HG03159 (cell line): ENCODE measurements around the gene CRP.
"Not testable (repeated sequence)": the region's sequence is repeated elsewhere in the genome, so short reads cannot be mapped to it uniquely, and the experiment has no call there.

Source experiments
- ATAC-seq: cut with Tn5 transposase; IDR thresholded peaks from one replicate; pipeline ENCODE4 v1.9.1; 2021; ENCODE audit warnings: mild to moderate bottlenecking, moderate library complexity; ENCODE audit not compliant: unreplicated experiment

Gene CRP, protein sequence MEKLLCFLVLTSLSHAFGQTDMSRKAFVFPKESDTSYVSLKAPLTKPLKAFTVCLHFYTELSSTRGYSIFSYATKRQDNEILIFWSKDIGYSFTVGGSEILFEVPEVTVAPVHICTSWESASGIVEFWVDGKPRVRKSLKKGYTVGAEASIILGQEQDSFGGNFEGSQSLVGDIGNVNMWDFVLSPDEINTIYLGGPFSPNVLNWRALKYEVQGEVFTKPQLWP

DNA sequence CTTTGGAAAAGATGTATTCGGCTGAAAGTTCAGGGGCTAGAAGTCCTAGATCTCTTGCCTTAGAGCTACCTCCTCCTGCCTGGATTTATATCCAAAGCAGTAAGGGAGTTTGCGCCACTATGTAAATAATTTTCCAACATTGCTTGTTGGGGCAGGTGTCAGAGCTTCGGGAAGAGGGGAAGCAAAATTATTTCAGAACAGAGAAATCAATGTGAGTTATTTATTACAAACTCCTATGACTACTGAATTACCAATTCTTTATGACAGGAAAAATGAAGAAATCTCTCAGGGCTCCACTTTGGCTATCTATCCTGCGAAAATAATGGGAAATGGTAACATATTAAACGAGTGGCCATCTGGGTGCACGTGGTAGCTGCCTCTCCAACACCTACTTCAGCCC is at the start of gene CRP:
Gene CRP (minus strand): TSS at position 61 of the 400 bp plus-strand sequence. CDS start 104 bp downstream, outside the sequence.
- no peak for ATAC-seq

DNA sequence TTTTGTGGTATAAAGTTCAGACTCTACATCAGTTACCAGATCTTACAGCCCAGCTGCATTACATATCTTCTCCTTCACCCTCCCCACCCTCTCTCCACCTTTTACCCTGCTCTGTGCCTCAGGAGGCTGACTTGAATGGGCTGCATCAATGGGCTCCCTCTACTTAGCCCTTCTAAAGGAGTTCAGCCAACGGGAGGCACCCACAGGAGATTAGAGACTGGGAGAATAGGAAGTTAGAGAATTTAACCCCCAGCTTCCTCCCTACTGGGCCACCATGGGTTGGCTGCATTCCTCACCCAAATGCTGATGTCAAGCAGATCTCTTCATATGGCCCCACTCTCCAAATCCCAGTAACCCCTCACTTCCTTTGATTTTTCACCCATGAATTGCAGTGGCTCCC is 49.3 kb upstream of the CRP start:
- no peak for ATAC-seq

DNA sequence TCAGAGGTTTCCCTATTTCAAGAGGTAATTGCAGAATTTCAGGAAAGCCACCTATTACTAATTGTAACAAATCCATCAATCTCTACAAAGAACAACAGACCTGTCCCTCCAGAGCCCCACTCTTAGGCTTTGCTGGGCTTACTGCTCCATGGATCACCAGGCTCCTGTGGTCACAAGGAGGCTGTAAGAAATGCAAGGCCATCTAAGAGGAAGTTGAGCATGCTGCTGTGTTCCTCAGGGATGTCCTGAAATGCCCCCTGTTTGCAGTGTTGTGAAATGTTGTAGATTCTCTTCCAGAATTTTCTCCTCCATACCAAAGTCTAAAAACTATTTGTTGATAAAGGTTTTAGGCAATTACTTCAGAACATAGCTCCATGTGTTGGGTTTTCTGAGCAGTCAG is 42.0 kb upstream of the CRP start:
- ATAC-seq = no peak

DNA sequence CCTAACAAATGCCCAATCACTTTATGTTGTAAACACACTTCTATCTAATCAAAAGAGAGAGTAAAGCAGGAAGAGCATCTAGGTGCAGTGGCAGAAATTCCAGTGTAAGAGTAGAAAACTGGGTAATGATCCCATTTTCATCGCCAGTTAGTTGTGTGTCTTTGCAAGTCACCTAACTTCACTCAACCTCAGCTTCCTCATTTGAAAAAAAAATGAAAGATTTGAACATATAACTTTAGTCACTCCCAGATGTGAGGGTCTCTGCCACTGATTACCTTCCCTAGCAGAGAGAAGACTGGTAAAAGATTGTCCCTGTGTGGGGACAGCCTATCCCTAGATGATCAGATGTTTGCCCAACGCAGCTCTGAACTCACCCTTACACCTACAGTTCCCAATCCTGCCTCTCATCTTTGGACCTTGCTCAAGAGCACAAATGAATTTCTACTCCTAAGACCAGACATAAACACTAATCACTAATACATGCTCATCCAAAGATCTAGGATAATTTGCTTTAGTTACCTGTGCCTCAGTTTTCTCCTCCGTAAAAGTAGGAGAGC is 41.1 kb upstream of the CRP start:
- ATAC-seq = no peak

DNA sequence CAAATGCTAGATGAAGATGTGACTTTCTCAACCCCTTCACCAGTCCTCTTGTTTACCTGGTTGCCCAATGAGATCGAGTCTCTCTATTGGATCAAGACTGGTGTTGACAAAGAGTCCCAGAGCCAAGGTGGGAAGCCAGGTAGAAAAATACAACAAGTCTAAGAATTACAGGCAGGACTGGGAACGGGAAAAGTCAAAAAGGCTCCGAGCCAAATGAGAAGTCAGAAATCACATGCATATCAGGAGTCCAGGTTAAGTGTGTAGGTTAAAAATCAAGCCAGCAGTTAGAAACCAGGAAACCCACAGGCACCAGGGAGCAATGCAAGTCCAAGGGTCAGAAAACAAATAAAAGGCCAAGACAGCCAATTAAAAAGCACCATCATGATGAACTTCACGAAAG is 39.0 kb upstream of the CRP start:
- no peak for ATAC-seq

DNA sequence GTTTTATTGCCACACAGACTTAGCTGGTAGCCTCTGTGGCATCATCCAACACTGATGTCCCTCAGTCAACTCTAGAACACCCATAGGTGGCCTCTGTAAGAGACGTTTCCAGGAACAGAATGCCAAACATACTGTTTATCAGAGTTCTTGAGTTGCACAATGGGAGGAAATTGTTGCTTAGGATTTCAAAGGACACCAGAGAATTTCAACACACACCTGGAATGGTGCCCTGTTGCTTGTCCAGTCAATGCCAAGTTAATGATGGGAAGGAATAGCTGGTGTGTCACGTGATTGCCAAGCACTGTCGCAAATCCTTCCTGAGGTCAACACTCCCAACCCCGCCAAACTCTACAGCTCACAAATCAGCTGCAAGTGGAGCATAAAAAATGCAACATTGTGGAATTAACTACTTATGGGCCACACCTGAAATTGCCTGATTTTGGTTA is 37.8 kb upstream of the CRP start:
- ATAC-seq = no peak

DNA sequence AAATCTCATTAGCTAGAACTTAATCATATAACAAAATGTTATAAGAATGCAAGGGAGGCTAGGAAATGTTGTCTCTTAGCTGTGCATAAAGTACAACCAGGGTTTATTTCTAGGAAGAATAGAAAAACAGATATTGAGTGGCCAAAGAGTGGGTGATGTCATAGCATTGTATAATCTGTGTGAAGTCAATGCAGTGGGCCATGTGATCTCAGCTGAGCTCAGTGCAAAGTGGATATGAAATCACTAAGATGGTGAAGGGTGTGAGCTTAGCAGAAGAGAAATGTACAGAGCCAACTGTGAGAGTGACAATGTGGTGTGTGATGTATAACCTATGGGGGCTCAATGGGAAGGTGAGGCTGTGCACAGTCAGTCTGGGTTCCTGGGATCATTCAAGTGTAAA is 36.6 kb upstream of the CRP start:
- no peak for ATAC-seq

DNA sequence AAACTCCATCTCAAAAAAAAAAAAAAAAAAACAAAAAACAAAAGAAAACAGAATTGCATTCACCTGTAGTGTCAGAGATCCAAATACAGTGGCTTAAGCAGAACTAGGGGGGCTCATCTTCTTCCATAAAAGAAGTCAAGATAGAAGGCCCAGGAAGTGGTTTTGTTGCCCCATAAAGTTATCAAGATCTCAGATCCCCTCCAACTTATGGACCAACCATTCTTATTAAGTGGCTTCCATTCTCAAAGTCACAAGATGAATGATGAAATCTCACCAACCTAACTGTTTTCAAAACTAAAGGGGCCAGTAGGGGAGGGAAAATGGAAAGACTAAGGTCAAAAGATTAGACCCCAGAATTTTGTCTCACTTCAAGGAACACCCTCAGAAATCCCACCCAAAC is 36.2 kb upstream of the CRP start:
- ATAC-seq = no peak

DNA sequence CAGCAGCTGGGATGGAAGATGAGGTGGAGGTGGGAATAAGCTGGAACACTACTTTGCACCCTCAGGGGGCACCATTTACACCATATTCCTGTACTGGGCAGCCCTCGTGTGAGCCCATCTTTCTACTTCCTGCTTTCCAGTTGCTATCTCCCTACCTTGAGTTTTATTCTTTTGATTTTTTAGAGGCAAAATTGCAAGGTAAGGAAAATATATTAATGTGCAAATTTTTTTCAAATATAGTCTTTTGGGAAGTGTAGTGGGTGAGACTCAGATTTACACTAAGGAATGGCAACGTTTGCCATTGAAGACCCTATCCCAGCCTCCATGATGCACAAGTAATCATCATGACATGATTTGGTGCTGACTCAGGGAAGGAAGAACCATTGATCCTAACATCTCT is 35.2 kb upstream of the CRP start:
- ATAC-seq = no peak

DNA sequence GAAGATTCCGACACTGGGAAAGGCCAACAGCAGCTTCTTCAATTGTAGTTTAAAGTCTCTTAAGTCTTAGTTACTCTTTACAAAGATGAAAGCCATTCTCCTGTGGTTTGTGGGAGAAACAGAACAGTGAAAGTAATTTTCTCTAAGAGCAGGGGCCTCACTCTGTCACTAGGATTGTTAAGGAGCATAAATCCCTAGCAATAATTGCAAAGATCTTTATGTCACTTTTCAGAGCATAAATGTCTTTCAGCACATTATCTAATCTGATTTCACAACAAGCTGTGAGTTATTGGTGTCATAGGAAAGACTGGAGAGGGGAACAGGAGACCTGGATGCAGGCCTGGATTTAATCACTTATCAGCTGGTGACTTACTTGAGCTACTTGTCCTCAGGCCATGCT is 34.0 kb upstream of the CRP start:
- ATAC-seq = no peak

DNA sequence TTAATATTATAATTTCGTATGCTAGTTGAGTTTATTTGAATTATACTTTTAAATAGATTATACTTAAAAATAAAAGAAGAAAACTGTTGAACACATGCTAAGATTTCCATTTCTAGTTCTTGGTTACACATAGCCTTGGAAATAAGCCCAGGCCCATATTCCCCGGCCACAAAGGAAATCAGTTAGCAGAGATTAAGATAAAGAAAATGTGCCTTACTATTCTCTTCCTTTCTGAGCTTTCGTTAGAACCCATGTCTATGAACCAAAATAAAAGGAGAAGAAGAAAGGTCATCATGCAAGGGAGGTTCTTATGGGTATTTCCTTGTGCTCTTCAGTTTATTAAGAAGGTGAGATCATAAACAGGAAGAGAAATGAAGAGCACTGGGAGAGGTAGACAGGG is 32.3 kb upstream of the CRP start:
- no peak for ATAC-seq

DNA sequence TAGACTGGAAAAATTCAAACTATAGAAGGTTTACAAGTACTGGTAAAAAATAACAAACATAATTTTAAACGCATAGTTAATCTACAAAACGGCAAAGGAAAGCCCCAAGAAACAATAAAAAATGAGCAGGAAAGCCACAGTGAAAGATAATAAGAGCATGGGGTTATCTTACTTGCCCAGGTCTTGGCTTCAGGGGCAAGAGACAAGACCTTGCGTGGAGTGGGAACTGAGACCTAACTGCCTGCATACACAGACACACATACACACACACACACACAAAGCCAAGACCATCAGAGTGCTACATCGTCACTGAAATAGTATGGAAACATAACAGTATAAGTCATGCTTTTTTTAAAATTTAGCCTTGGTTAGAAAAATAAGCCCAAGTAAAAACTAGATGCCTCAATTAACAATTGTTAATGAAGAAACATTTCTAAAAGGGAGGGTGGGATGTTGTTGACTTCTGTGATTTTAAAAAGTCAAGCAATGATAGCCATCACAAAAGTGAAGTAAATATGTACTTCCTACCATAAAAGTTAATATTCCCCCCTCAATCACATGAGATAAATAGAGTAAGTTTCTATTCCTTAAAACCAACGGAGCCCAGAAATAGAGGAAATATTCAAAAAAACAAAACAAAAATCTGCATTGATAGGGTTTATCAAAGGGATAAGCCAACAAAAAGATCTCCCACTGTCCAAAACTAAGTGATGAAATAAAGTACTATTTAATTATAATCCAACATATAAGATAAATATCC is 29.4 kb upstream of the CRP start:
- no peak for ATAC-seq

DNA sequence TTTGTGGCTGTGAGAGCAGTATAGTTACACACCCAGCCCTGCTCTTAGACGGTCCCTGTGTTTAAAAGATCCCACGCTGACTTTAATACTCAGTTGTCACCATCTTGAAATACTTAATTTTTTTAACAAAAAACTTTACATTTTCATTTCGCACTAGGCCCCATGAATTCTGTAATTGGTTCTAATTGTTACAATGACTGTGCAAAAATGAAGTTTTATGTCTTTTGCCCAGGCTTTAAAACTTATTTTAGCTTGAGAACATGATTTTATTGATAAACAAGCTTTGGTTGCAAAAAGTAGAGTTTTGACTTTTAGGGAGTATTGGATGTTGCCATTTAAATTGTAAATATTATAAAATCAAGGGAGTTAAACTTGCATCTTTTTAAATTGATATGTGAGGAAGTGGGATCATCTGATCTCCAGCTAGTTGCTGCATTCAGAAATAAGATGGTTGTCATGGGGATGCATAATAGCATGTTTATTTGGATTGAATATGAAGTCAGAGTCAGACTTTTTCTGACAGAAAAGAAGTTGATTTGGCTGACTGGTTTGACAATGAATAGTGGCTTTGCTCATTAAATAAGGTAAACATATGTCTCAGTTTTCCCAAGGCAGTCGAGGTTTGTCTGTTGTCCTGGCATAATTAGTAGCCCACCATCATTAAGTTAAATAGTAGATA is 23.0 kb upstream of the CRP start:
- no peak for ATAC-seq

DNA sequence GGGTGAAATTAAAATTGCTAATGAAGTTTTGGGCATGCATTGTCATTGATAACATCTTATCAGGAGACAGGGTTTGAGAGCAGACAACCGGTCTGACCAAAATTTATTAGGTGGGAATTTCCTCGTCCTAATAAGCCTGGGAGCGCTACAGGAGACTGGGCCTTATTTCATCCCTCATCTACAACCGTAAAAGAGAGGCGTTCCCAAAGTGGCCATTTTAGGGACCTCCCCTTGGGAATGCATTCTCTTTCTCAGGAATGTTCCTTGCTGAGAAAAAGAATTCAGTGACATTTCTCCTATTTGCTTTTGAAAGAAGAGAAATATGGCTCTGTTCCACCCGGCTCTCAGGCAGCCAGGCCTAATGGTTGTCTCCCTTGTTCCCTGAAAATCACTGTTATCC is 8.8 kb upstream of the CRP start:
- ATAC-seq = not testable (repeated sequence)

DNA sequence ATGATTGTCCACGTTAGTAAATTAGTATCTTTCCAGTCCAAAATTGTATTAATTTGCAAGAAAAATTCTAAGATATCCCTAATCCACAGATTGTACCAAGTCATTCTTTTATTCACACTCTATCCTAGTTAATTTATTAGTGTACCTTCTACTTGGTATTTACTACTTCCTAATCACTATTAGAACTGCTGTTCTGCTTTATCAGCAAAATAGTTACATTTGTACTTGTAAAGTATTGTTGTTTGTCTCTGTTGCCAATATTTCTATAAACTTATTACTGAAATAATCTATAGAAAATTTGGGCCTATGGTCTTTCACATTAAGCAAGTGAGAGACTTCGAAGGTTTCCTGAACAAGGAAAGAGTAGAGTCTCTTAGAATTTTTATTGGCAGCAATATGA is 5.6 kb upstream of the CRP start:
- no peak for ATAC-seq

DNA sequence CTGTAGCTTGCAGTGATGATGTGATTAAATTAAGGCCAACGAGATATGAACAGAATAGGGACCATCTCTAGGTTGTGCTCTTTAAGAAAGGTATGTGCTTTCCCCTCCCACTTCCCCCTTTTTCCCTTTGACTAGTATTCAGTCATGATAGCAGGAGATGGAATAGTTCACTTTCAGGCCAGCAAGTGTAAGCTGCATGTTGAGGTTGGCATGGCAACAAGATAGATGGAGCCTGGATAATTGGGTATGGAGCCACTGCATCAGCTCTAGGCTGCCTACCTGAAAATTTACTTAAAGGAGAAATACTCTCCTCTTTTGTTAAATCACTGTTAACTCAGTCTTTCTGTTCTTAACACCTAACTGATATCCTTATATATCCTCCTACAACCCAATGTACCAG is 1.5 kb upstream of the CRP start:
- ATAC-seq = no peak

DNA sequence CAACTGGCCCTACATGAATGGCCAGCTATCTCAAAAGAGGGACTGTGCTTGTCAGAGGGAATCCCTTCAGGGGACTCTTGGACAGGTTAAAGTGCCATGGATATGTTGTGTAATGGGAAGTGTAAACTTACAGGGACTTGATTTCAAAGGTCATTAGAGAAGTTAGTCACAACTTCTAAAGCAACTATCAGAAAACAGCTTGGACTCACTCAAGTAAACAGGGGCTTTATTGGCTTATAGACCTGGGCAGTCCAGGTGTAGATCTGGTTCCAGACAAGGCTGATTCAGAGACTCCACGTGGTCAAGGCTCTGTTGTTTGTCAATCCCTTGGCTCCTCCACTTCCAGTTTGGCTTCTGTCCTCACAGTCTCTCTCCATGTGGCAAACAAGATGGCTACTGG is 2.3 kb downstream of the CRP start:
- no peak for ATAC-seq

DNA sequence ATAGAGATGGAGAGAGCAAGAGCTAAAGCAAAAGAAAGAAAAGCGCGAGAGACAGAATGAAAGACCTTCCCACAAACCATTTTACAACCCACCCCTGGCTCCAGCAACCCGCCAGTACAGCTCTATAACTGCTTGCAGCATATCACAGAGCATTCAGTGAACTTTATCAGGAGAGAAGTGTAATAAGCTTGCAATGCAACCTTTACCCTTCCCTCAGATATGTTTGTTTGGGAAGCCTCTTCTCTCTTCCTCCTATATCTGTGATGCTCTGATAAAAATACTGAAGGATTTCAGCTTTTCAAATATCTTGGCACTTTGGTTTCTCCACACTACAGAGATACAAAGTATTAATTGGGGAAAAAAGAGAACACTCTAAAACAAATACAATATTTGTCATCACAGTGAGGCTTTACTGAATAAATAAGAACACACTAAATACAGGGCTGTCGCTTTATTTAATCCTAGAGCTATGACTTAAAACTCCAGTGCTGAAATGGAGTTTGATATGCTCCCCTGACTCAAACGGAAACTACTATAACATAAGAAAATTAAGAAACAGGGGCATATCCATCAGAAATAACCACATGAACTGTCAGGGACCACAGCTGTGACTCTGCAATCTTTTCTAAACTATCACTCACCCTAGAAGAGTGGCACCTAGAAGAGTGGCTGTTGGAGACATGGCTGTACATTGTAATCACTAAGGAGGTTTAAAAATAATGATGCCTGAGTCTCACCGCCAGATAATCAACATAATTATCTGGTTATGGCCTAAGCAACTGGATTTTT is 6.7 kb downstream of the CRP start:
- no peak for ATAC-seq

DNA sequence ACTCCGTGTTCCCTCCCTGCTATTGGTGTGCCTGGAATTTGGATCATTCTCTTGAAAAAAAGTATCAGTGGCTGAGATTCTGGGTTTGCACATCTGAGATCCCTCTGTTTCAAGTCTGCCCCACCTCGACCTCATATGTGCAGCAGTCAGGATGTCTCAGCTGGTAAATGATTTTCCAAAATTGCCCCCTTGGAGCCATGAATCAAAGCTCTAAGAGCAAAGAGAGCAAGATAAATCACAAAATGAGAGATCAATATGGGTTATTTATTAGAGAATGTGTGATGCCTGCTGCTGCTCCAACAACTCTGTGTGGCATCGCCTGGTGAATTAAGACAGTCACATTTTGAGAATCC is 8.5 kb downstream of the CRP start:
- no peak for ATAC-seq

DNA sequence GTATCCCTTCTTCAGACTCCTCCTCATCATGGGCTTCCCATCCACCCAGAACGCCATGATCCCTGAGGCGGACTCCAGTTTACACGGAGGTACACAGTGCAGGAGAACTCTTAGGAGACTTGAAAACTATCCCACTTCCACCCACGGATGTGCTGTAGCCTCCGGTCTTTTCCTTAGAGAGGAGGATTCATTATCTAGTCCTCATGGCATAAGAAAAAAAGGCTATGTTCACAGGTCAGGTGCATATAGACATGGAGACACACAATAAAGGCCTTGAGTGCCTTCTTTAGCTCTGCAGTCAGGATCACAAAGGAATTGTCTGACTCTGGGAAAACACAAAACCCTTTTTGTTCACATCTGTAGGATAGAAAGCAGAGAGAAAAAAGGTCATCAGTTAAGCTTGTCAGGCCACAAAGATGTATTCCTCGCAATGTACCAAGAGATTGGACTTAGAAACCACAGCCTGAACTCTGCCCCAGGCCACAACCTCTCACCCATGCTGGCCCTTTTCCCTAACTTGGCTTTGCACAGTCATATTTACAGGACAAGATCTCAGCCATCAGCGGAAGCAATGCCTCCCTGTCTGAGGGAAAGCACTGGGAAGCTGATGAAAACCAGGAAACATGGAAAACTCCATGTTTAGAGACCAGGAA is 9.0 kb downstream of the CRP start:
- no peak for ATAC-seq

DNA sequence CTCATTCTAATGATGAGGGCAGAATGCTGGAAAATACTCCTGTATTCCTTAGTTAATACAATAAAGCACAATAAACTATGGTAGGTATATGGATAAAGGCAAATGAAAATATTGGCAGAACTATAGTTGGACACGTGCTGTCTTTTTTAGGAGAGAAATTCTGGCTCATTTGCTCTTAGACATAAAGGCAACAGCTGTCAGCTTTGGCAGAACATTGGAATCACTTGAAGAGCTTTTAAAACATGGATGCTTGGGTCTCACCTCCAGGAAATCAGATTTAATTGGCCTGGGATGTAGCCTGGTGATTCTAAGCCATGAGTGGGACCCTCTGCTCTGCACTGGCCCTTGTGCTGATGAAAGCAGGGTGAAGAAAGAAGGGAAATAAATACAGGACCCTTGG is 9.9 kb downstream of the CRP start:
- no peak for ATAC-seq
